Melanocyte of skin (primary cell): Measurements from ENCODE around the gene PILRA. TPM values are rescaled to one million over a fixed set of nuclear protein-coding genes. Genes with fewer than 3 reads are reported as not detected.

Experiments used
- small RNA-seq, 2 donors: library from RNA; depleted of rRNA; stranded (forward); fragments of <200 nt; gene quantifications; one replicate each; pipeline ENCODE3, GENCODE V24; 2012
- total RNA-seq, 2 donors: library from RNA; depleted of rRNA; stranded (reverse); fragments of >200 nt; gene quantifications; 2 replicates each; pipeline ENCODE4 v1.2.3, GENCODE V29; 2012

The PILRA gene
- total RNA-seq, result not detected

GRCh38 chr7:100373261-100373831, at the start of gene PILRA:
TSS of gene PILRA (plus strand) at chr7:100373487. CDS start at chr7:100373657, 170 bp downstream.

GRCh38 chr7:100358027-100358856, 15.0 kb upstream of the PILRA start, which contains the start of gene PILRB:
TSS of gene PILRB (plus strand) at chr7:100358117. CDS start at chr7:100358303, 186 bp downstream.

GRCh38 chr7:100428199-100428966, 55.1 kb downstream of the PILRA start, which contains the start of gene ZCWPW1:
TSS of gene ZCWPW1 (minus strand) at chr7:100428703. CDS start at chr7:100420649, 8,054 bp downstream.

GRCh38 chr7:100429637-100430492, 56.6 kb downstream of the PILRA start, which contains the start of gene MEPCE:
TSS of gene MEPCE (plus strand) at chr7:100429831. CDS start at chr7:100430019, 188 bp downstream.

Small RNA genes lying within 50 kb of the gene (small RNA-seq; reads per million reads assigned to genes)
- 0 reads per million in 2 donors for gene RF00019

Other genes with a start within 250 kb of the PILRA start
- gene MBLAC1, start 246.5 kb upstream of the PILRA start, total RNA-seq, result 1 to 10 TPM; 2.3 to 2.8 TPM
- 100 to 1,000 TPM in 1 of 2 donors, 10 to 100 TPM in 1; 96.0 to 127 TPM for gene LAMTOR4, start 224.6 kb upstream of the PILRA start, total RNA-seq
- gene TRAPPC14, start 214.8 kb upstream of the PILRA start, total RNA-seq, result 10 to 100 TPM in 1 of 2 donors, 1 to 10 TPM in 1; 10.0 to 12.0 TPM
- 1 to 10 TPM; 3.3 to 5.2 TPM for gene GAL3ST4, start 204.9 kb upstream of the PILRA start, total RNA-seq
- 1 to 10 TPM; 1.7 to 2.4 TPM for gene GPC2, start 196.1 kb upstream of the PILRA start, total RNA-seq
- gene STAG3, start 195.6 kb upstream of the PILRA start, total RNA-seq, result 1 to 10 TPM; 1.7 to 2.4 TPM
- gene PVRIG, start 153.5 kb upstream of the PILRA start, total RNA-seq, result not detected
- not detected for gene SPDYE3, start 65.8 kb upstream of the PILRA start, total RNA-seq
- gene PILRB, start 15.4 kb upstream of the PILRA start, total RNA-seq, result 10 to 100 TPM; 12.7 to 21.0 TPM
- 1 to 10 TPM in 1 of 2 donors, under 1 TPM in 1; 0.33 to 3.1 TPM for gene ZCWPW1, start 55.2 kb downstream of the PILRA start, total RNA-seq
- gene MEPCE, start 56.3 kb downstream of the PILRA start, total RNA-seq, result 10 to 100 TPM; 24.3 to 28.6 TPM
- 10 to 100 TPM; 15.8 to 22.6 TPM for gene PPP1R35, start 63.0 kb downstream of the PILRA start, total RNA-seq
- gene SPACDR, start 90.8 kb downstream of the PILRA start, total RNA-seq, result under 1 TPM in 1 of 2 donors, not detected in 1; 0.33 TPM
- gene TSC22D4, start 105.7 kb downstream of the PILRA start, total RNA-seq, result 10 to 100 TPM; 38.0 to 46.1 TPM
- under 1 TPM; under 0.01 to 0.33 TPM for gene NYAP1, start 110.4 kb downstream of the PILRA start, total RNA-seq
- gene AGFG2, start 165.7 kb downstream of the PILRA start, total RNA-seq, result 10 to 100 TPM; 14.1 to 16.0 TPM
- gene SAP25, start 200.4 kb downstream of the PILRA start, total RNA-seq, result not detected
- 10 to 100 TPM; 25.0 to 40.6 TPM for gene LRCH4, start 212.6 kb downstream of the PILRA start, total RNA-seq
- under 1 TPM; under 0.01 to 0.69 TPM for gene FBXO24, start 212.8 kb downstream of the PILRA start, total RNA-seq
- gene PCOLCE, start 228.9 kb downstream of the PILRA start, total RNA-seq, result 1 to 10 TPM in 1 of 2 donors, under 1 TPM in 1; 0.33 to 2.4 TPM
- 1 to 10 TPM; 4.7 to 7.2 TPM for gene MOSPD3, start 239.1 kb downstream of the PILRA start, total RNA-seq